Keratinocyte (primary cell): ENCODE data around the gene SND1.

Source experiments
- CTCF ChIP-seq, 3 experiments: IDR thresholded peaks in 1 of 3; conservative IDR thresholded peaks in 1 of 3; optimal IDR thresholded peaks in 1 of 3; 2 replicates in 2 of 3; 3 replicates in 1 of 3; pipeline versions ENCODE3 to v1.5.1; 2011; ENCODE audit warnings: low read length in 3 of 3, mild to moderate bottlenecking in 3 of 3, moderate library complexity in 2 of 3, control low read depth in 1 of 3, inconsistent platforms in 1 of 3; ENCODE audit not compliant: insufficient read depth in 2 of 3; ENCODE audit errors: extremely low read depth in 1 of 3
- EZH2 ChIP-seq: IDR thresholded peaks from one replicate; pipeline ENCODE4 v1.6.1; 2012; ENCODE audit warnings: inconsistent platforms, mild to moderate bottlenecking, low read length, moderate library complexity

DNA sequence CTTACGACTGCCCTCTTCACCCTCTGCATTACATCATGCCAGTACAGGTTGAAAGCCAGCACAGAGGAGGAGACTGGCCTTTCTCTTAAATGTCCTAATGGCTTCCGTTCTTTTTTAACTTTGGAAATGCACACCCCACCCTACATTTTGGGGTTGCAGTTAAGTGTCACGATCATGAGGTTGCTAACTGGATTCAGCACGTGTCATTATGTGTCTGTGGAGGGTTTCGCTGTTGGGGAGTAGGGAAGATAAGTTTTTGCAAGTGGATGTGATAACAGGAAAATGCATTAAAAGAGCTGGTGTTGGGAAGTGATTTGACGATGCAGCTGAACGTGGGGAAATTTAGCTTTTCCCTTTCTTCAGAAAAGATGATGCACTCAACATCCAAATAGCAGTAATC lies 243.4 kb downstream of the SND1 start:
- TF ChIP-seq CTCF (optimal IDR thresholded peaks at IDR 0.05 in 1 of 3, IDR thresholded peaks at IDR 0.05 in 1 of 3, conservative IDR thresholded peaks at IDR 0.05 in 1 of 3; ENCODE audit: extremely low read depth in 1 of 3, insufficient read depth in 2 of 3, low read length in 3 of 3) (no peak), EZH2 (no peak)
